NCI-H524 (cell line): ENCODE data around the gene ABCA5.

Experiments
- DNase-seq, 2 experiments: peaks; one replicate each; lab custom pipeline; 2025; lab: John Stamatoyannopoulos, UW

ABCA5 gene

GRCh38 chr17:69327060-69327831 is at the start of gene ABCA5:
Gene ABCA5 (minus strand): TSS chr17:69327133. CDS start chr17:69314415, 12,718 bp downstream.
- peak; percentile 93 to 98 for DNase-seq

- DNase-seq, result no peak
Observed at GRCh38 chr17:69375229-69375628, 48.3 kb upstream of the ABCA5 start.

GRCh38 chr17:69373069-69373468 is 46.1 kb upstream of the ABCA5 start:
- no peak for DNase-seq

- no peak for DNase-seq
Observed at GRCh38 chr17:69367298-69367697, 40.4 kb upstream of the ABCA5 start.

- DNase-seq, result no peak
Observed at GRCh38 chr17:69363488-69364210, 36.7 kb upstream of the ABCA5 start.

- DNase-seq, result no peak
Observed at GRCh38 chr17:69361156-69361555, 34.2 kb upstream of the ABCA5 start.

GRCh38 chr17:69358688-69359596 is 32.0 kb upstream of the ABCA5 start:
- DNase-seq, result peak; percentile 46 to 66

GRCh38 chr17:69357701-69358100 is 30.8 kb upstream of the ABCA5 start:
- peak; percentile 19 to 79 for DNase-seq

- no peak for DNase-seq
Observed at GRCh38 chr17:69356625-69357024, 29.7 kb upstream of the ABCA5 start.

GRCh38 chr17:69350911-69351310 is 24.0 kb upstream of the ABCA5 start:
- DNase-seq, result no peak

- DNase-seq, result no peak
Observed at GRCh38 chr17:69348429-69348828, 21.5 kb upstream of the ABCA5 start.

GRCh38 chr17:69346766-69347165 is 19.8 kb upstream of the ABCA5 start:
- no peak for DNase-seq

GRCh38 chr17:69344939-69345338 is 18.0 kb upstream of the ABCA5 start:
- no peak for DNase-seq

- DNase-seq, result no peak
Observed at GRCh38 chr17:69342896-69343644, 16.1 kb upstream of the ABCA5 start.

GRCh38 chr17:69339937-69340336 is 13.0 kb upstream of the ABCA5 start:
- no peak for DNase-seq

- DNase-seq, result no peak
Observed at GRCh38 chr17:69336996-69337395, 10.1 kb upstream of the ABCA5 start.

GRCh38 chr17:69336580-69336979 is 9.6 kb upstream of the ABCA5 start:
- DNase-seq, result no peak

- peak in 1 of 2 experiments; percentile 26 for DNase-seq
Observed at GRCh38 chr17:69335058-69335457, 8.1 kb upstream of the ABCA5 start.

- DNase-seq, result no peak
Observed at GRCh38 chr17:69333561-69333960, 6.6 kb upstream of the ABCA5 start.

- DNase-seq, result peak; percentile 18 to 52
Observed at GRCh38 chr17:69331756-69332155, 4.8 kb upstream of the ABCA5 start.

GRCh38 chr17:69326377-69327059 is 415 bp downstream of the ABCA5 start:
- peak; percentile 52 to 67 for DNase-seq
